Measurements from ENCODE around the gene TGM3.

- TF ChIP-seq CTCF (conservative IDR thresholded peaks at IDR 0.05) (no peak), ZFX (IDR thresholded peaks at IDR 0.05) (no peak)
Observed at GRCh38 chr20:2300420-2300819, 4.6 kb downstream of the TGM3 start.

Data from C4-2B (cell line).